ENCODE data around the gene EIF4G1.

DNA sequence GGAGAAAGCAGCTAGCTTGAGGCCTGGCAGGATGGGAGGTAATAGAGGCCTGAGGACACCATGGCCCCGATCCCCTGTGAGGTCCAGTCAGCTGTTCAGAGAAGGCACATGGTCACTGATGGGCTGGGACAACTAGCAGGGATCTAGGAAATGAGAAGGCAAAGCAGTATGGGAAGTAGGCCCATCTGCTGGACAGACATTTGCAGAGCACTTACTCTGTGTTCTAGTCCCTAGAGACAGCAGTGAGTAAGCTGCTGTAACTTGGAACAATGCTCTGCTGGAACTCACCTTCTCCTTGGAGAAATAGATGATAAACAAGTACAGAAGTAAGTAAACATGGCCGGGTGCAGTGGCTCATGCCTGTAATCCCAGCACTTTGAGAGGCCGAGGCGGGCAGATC lies 31.5 kb upstream of the EIF4G1 start:
- no peak for TF ChIP-seq CTCF (IDR thresholded peaks at IDR 0.05; ENCODE audit: low read depth, low read length, poor library complexity, severe bottlenecking)
- TF ChIP-seq EZH2phosphoT487 (IDR thresholded peaks at IDR 0.05; ENCODE audit: borderline replicate concordance, low read length): no peak
